Liver (tissue), 9 donors: ENCODE measurements around the gene TMEM26. TPM values are rescaled to one million over a fixed set of nuclear protein-coding genes. Genes with fewer than 3 reads are reported as not detected.

Source experiments
- DNase-seq: peaks from one replicate; pipeline ENCODE4 v3.0.0-alpha.2; 2017; ENCODE audit warnings: low spot score
- H3K27ac ChIP-seq, 2 donors: one replicate each; pipeline ENCODE4 v1.7.0; 2013; ENCODE audit warnings: inconsistent platforms in 2 of 2, low read length in 2 of 2, control low read depth in 1 of 2, low read depth in 1 of 2, mild to moderate bottlenecking in 1 of 2
- H3K27me3 ChIP-seq, 4 donors: one replicate each; pipeline versions ENCODE4 v1.6.1 to v1.7.0; 2013; ENCODE audit warnings: low read length in 3 of 4, inconsistent platforms in 1 of 4, mild to moderate bottlenecking in 1 of 4, moderate library complexity in 1 of 4; ENCODE audit not compliant: control insufficient read depth in 4 of 4, insufficient read depth in 4 of 4
- H3K36me3 ChIP-seq, 4 donors: one replicate each; pipeline versions ENCODE4 v1.6.1 to v1.7.0; 2013; ENCODE audit warnings: low read length in 3 of 4, mild to moderate bottlenecking in 3 of 4, low read depth in 1 of 4, moderate library complexity in 1 of 4; ENCODE audit not compliant: control insufficient read depth in 4 of 4, insufficient read depth in 3 of 4
- H3K4me1 ChIP-seq, 4 donors: one replicate each; pipeline versions ENCODE4 v1.6.1 to v1.7.0; 2013; ENCODE audit warnings: low read length in 3 of 4, mild to moderate bottlenecking in 3 of 4, moderate library complexity in 1 of 4; ENCODE audit not compliant: control insufficient read depth in 4 of 4, insufficient read depth in 4 of 4
- H3K4me3 ChIP-seq, 3 donors: one replicate each; pipeline versions ENCODE4 v1.6.1 to v1.7.0; 2013; ENCODE audit warnings: low read length in 3 of 3, control low read depth in 1 of 3, low read depth in 1 of 3, mild to moderate bottlenecking in 1 of 3
- H3K9ac ChIP-seq, 2 donors: one replicate each; pipeline ENCODE4 v1.7.0; 2013; ENCODE audit warnings: low read length in 2 of 2, mild to moderate bottlenecking in 2 of 2, moderate library complexity in 2 of 2, control low read depth in 1 of 2, low read depth in 1 of 2
- H3K9me3 ChIP-seq, 4 donors: one replicate each; pipeline versions ENCODE4 v1.6.1 to v1.7.0; 2013; ENCODE audit warnings: low read length in 3 of 4; ENCODE audit not compliant: control insufficient read depth in 4 of 4
- EGR1 ChIP-seq, 2 donors: IDR thresholded peaks; 2 replicates each; pipeline ENCODE4 v1.6.1; 2016 to 2018; ENCODE audit warnings: antibody characterized with exemption in 2 of 2, low read depth in 2 of 2
- FOXA1 ChIP-seq: IDR thresholded peaks from 2 replicates; pipeline ENCODE4 v1.6.1; 2016; ENCODE audit warnings: antibody characterized with exemption
- FOXA2 ChIP-seq: IDR thresholded peaks from 2 replicates; pipeline ENCODE4 v1.6.1; 2016; ENCODE audit warnings: antibody characterized with exemption
- GABPA ChIP-seq, 2 donors: IDR thresholded peaks in 1 of 2; conservative IDR thresholded peaks in 1 of 2; 2 replicates each; pipeline ENCODE4 v1.6.1; 2016; ENCODE audit warnings: antibody characterized with exemption in 2 of 2, mild to moderate bottlenecking in 1 of 2, moderate library complexity in 1 of 2
- HNF4A ChIP-seq, 2 donors: conservative IDR thresholded peaks; 2 replicates each; pipeline ENCODE4 v1.6.1; 2016; ENCODE audit warnings: antibody characterized with exemption in 2 of 2, mild to moderate bottlenecking in 2 of 2
- HNF4G ChIP-seq: IDR thresholded peaks from 2 replicates; pipeline ENCODE4 v1.6.1; 2016; ENCODE audit warnings: antibody characterized with exemption
- JUND ChIP-seq, 2 donors: IDR thresholded peaks; 2 replicates each; pipeline ENCODE4 v1.6.1; 2016; ENCODE audit warnings: antibody characterized with exemption in 2 of 2
- NR2F2 ChIP-seq: IDR thresholded peaks from 2 replicates; pipeline ENCODE4 v1.6.1; 2016; ENCODE audit warnings: antibody characterized with exemption
- RAD21 ChIP-seq, 2 donors: IDR thresholded peaks; 2 replicates each; pipeline ENCODE4 v1.6.1; 2016; ENCODE audit warnings: antibody characterized with exemption in 2 of 2, mild to moderate bottlenecking in 2 of 2
- RXRA ChIP-seq, 2 donors: IDR thresholded peaks; 2 replicates each; pipeline ENCODE4 v1.6.1; 2017 to 2018; ENCODE audit warnings: antibody characterized with exemption in 2 of 2, mild to moderate bottlenecking in 1 of 2
- SP1 ChIP-seq: IDR thresholded peaks from 2 replicates; pipeline ENCODE4 v1.6.1; 2018; ENCODE audit warnings: antibody characterized with exemption, mild to moderate bottlenecking
- TAF1 ChIP-seq: conservative IDR thresholded peaks from 2 replicates; pipeline ENCODE4 v1.6.1; 2016; ENCODE audit warnings: antibody characterized with exemption, mild to moderate bottlenecking
- YY1 ChIP-seq: IDR thresholded peaks from 2 replicates; pipeline ENCODE4 v1.6.1; 2016; ENCODE audit warnings: antibody characterized with exemption, mild to moderate bottlenecking
- WGBS: extraction: QIAGEN DNeasy Blood & Tissue Kit; methylation state at CpG from one replicate; pipeline ENCODE4 v1.1.7; 2013; 5-methylcytosine and 5-hydroxymethylcytosine counted together
- polyA plus RNA-seq, 2 donors: library from polyadenylated mRNA; stranded (reverse) in 1 of 2; unstranded in 1 of 2; fragments of 200-250 nt in 1 of 2; fragments of >200 nt in 1 of 2; fragmentation: Nextera tagmentation in 1 of 2; extraction: Ambion mirVana in 1 of 2; gene quantifications; one replicate each; pipeline versions ENCODE4 v1.2.1 to v1.2.3, GENCODE V29; 2013 to 2015
- total RNA-seq, 2 donors: library from RNA; depleted of rRNA; stranded (reverse); fragments of >200 nt; gene quantifications; one replicate each; pipeline ENCODE4 v1.2.3, GENCODE V29; 2014
- TF ChIP-seq, protein P1 (sequence below): IDR thresholded peaks from 2 replicates; pipeline ENCODE4 v1.6.1; 2016; ENCODE audit warnings: antibody characterized with exemption, mild to moderate bottlenecking
- TF ChIP-seq, protein P2 (sequence below): fragments of 150-350 bp; IDR thresholded peaks from 2 replicates; pipeline ENCODE4 v1.5.1; 2017; ENCODE audit warnings: improper control_type of control experiment, low read depth, low read length; ENCODE audit not compliant: missing input control
- TF ChIP-seq, protein P3 (sequence below): IDR thresholded peaks from 2 replicates; pipeline ENCODE4 v1.6.1; 2016; ENCODE audit warnings: antibody characterized with exemption
- TF ChIP-seq, protein P4 (sequence below): IDR thresholded peaks from 2 replicates; pipeline ENCODE4 v1.6.1; 2016; ENCODE audit warnings: antibody characterized with exemption
- TF ChIP-seq, protein P5 (sequence below): IDR thresholded peaks from 2 replicates; pipeline ENCODE4 v1.6.1; 2016; ENCODE audit warnings: antibody characterized with exemption
- donor health status: healthy.
- donor health status: healthy.
- donor health status: healthy.
- donor health status: healthy.
- donor health status: healthy.

The TMEM26 gene
- total and polyA plus RNA-seq, 4 donors: 0.31 to 5.5 (median 1.2) TPM

DNA sequence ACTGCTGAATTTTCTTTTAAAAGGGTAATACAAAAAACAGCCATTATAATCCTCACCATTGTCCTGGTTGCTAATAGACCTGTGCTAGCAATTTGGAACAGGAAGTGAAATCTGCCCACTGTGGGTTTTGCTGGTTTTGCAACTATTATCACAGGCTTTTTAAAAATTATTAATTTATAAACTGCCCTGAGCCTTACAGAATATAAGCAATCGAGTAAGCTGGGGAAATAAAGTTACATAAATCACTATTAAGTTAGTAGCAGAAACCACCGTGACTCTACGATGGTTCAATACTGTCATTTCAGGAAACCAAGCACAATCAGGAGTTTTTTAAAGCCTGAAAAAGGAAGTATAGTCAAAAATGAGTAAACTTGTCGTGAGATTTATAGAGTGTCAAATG, 62.3 kb downstream of the TMEM26 start:
- Histone ChIP-seq H3K4me3 (no peak overlapping the region), H3K9ac (no peak overlapping the region), H3K4me1 (no peaks in the 10 kb centered on the region), H3K36me3 (no peaks in the 10 kb centered on the region), H3K27me3 (no peaks in the 10 kb centered on the region), H3K9me3 (no peaks in the 10 kb centered on the region), H3K27ac (no peak overlapping the region)
- 70% methylated on average over 4 of the region's 4 CpGs for WGBS
- DNase-seq: no peak
- TF ChIP-seq, protein P1, sequence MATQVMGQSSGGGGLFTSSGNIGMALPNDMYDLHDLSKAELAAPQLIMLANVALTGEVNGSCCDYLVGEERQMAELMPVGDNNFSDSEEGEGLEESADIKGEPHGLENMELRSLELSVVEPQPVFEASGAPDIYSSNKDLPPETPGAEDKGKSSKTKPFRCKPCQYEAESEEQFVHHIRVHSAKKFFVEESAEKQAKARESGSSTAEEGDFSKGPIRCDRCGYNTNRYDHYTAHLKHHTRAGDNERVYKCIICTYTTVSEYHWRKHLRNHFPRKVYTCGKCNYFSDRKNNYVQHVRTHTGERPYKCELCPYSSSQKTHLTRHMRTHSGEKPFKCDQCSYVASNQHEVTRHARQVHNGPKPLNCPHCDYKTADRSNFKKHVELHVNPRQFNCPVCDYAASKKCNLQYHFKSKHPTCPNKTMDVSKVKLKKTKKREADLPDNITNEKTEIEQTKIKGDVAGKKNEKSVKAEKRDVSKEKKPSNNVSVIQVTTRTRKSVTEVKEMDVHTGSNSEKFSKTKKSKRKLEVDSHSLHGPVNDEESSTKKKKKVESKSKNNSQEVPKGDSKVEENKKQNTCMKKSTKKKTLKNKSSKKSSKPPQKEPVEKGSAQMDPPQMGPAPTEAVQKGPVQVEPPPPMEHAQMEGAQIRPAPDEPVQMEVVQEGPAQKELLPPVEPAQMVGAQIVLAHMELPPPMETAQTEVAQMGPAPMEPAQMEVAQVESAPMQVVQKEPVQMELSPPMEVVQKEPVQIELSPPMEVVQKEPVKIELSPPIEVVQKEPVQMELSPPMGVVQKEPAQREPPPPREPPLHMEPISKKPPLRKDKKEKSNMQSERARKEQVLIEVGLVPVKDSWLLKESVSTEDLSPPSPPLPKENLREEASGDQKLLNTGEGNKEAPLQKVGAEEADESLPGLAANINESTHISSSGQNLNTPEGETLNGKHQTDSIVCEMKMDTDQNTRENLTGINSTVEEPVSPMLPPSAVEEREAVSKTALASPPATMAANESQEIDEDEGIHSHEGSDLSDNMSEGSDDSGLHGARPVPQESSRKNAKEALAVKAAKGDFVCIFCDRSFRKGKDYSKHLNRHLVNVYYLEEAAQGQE: no peak
- TF ChIP-seq, protein P2, sequence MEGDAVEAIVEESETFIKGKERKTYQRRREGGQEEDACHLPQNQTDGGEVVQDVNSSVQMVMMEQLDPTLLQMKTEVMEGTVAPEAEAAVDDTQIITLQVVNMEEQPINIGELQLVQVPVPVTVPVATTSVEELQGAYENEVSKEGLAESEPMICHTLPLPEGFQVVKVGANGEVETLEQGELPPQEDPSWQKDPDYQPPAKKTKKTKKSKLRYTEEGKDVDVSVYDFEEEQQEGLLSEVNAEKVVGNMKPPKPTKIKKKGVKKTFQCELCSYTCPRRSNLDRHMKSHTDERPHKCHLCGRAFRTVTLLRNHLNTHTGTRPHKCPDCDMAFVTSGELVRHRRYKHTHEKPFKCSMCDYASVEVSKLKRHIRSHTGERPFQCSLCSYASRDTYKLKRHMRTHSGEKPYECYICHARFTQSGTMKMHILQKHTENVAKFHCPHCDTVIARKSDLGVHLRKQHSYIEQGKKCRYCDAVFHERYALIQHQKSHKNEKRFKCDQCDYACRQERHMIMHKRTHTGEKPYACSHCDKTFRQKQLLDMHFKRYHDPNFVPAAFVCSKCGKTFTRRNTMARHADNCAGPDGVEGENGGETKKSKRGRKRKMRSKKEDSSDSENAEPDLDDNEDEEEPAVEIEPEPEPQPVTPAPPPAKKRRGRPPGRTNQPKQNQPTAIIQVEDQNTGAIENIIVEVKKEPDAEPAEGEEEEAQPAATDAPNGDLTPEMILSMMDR: no peak
- TF ChIP-seq RAD21 (IDR thresholded peaks at IDR 0.05) (no peak), RXRA (IDR thresholded peaks at IDR 0.05) (no peak), EGR1 (IDR thresholded peaks at IDR 0.05; ENCODE audit: low read depth in 2 of 2) (no peak), TAF1 (no peak), FOXA2 (no peak)
- TF ChIP-seq, protein P3, sequence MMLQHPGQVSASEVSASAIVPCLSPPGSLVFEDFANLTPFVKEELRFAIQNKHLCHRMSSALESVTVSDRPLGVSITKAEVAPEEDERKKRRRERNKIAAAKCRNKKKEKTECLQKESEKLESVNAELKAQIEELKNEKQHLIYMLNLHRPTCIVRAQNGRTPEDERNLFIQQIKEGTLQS: no peak

DNA sequence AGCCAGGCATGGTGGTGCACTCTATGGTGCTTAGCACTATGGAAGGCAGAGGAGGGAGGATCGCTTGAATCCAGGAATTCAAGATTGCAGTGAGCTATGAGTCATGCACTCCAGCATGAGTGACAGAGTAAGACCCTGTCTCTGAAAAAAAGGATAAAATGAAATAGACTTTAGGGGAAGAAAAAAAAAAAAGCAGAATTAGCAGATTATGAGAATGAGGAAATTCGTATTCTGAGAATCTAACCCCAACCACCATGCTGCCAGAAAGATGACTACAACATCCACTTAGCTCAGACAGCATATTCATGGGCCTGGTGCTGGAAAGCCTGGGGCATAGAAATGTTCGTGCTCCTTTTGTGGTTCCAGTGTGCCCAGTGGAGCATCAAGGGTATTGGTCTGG, 63.3 kb downstream of the TMEM26 start:
- Histone ChIP-seq H3K4me3 (no peak overlapping the region), H3K9ac (no peak overlapping the region), H3K27me3 (no peaks in the 10 kb centered on the region), H3K36me3 (no peaks in the 10 kb centered on the region), H3K27ac (no peak overlapping the region), H3K4me1 (no peaks in the 10 kb centered on the region), H3K9me3 (no peaks in the 10 kb centered on the region)
- 79% methylated on average over 3 of the region's 3 CpGs for WGBS
- no peak for TF ChIP-seq NR2F2
- TF ChIP-seq FOXA1: no peak
- no peak for TF ChIP-seq FOXA2
- TF ChIP-seq, protein P1: no peak
- TF ChIP-seq, protein P2: no peak
- TF ChIP-seq YY1: no peak
- TF ChIP-seq JUND (IDR thresholded peaks at IDR 0.05): no peak
- TF ChIP-seq HNF4A (conservative IDR thresholded peaks at IDR 0.05): no peak
- TF ChIP-seq, protein P4, sequence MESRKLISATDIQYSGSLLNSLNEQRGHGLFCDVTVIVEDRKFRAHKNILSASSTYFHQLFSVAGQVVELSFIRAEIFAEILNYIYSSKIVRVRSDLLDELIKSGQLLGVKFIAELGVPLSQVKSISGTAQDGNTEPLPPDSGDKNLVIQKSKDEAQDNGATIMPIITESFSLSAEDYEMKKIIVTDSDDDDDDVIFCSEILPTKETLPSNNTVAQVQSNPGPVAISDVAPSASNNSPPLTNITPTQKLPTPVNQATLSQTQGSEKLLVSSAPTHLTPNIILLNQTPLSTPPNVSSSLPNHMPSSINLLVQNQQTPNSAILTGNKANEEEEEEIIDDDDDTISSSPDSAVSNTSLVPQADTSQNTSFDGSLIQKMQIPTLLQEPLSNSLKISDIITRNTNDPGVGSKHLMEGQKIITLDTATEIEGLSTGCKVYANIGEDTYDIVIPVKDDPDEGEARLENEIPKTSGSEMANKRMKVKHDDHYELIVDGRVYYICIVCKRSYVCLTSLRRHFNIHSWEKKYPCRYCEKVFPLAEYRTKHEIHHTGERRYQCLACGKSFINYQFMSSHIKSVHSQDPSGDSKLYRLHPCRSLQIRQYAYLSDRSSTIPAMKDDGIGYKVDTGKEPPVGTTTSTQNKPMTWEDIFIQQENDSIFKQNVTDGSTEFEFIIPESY: no peak
- TF ChIP-seq EGR1 (IDR thresholded peaks at IDR 0.05; ENCODE audit: low read depth in 2 of 2): no peak
- TF ChIP-seq, protein P3: no peak
- TF ChIP-seq GABPA (IDR thresholded peaks at IDR 0.05 in 1 of 2, conservative IDR thresholded peaks at IDR 0.05 in 1 of 2): no peak
- TF ChIP-seq, protein P5, sequence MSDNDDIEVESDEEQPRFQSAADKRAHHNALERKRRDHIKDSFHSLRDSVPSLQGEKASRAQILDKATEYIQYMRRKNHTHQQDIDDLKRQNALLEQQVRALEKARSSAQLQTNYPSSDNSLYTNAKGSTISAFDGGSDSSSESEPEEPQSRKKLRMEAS: no peak
- no peak for TF ChIP-seq RXRA (IDR thresholded peaks at IDR 0.05)
- no peak for TF ChIP-seq HNF4G
- TF ChIP-seq SP1: no peak
- no peak for TF ChIP-seq TAF1
- no peak for TF ChIP-seq RAD21 (IDR thresholded peaks at IDR 0.05)
- DNase-seq: no peak
